ENCODE results near the gene TBC1D9.
"Not testable (repeated sequence)": the region's sequence is repeated elsewhere in the genome, so short reads cannot be mapped to it uniquely, and the experiment has no call there.

Gene TBC1D9

DNA sequence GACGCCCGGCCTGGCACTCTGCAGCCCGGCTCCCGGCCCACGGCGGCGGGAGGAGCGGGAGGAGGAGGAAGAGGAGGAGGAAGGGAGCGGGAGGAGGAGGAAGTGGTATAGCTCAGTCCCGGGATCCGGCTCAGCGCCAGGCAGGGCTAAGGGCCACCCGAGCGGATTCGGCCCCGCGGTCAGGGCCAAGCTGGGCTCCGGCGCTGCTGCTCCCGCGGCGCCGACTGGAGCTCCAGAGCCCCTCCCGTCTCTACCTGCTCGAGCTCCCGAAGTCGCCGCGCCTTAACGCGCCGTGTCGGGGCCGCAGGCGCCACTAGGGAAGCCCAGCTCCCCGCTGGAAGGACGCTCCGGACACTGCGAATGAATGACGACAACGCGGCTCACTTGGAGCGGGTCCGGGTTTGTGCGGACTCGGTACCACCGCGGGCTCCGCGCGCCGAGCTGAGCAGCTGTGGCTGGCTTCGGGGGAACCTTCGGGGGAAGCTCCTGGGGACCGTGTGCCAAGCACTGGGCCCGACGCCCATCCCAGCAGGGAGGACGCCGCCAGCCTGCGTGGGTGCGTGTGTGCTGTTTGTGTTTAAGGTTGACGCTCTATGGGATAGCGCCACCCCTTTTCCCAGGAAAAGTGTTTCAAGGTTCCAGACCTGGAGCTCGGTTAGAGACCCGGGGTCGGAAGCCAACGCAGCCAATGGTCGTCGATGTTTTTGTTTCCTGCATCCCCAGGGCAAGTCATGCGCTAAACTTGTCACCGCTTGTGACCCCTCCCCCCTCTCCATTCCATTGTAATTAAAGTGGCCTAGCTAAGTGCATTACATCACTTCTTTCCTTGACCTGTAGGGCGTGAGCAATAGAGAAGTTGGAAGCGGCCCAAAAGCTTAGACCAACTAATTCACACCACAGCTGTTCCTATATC lies at the start of gene TBC1D9:
TSS of gene TBC1D9 (minus strand) at position 67 of the 913 bp plus-strand sequence. CDS start 340 bp downstream, outside the sequence.
- DNase-seq, result no peak

- DNase-seq, result no peak
These were observed 49.1 kb upstream of the TBC1D9 start for GRCh38 chr4:140805293-140805692.

- DNase-seq, result no peak
These were observed 46.4 kb upstream of the TBC1D9 start for GRCh38 chr4:140802591-140802990.

DNA sequence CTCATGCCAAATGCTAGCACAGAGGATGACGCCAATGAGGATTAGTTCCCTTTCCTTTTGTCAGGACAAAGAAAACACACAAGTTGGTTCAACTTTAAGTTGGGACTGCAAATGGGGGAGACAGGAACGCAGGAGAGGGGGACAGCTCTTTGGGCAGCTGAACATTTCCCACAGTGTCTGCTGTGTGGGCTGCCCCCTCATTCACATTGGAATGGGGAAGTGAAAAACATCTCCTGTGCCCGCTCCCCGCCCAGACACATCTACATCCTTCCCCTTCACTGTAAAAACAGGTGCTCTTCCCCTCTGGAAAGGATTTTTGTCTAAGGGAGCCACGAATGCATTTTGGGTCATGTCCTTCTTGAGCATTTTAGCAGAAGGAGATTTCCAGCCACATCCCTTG lies 44.5 kb upstream of the TBC1D9 start:
- no peak for DNase-seq

DNA sequence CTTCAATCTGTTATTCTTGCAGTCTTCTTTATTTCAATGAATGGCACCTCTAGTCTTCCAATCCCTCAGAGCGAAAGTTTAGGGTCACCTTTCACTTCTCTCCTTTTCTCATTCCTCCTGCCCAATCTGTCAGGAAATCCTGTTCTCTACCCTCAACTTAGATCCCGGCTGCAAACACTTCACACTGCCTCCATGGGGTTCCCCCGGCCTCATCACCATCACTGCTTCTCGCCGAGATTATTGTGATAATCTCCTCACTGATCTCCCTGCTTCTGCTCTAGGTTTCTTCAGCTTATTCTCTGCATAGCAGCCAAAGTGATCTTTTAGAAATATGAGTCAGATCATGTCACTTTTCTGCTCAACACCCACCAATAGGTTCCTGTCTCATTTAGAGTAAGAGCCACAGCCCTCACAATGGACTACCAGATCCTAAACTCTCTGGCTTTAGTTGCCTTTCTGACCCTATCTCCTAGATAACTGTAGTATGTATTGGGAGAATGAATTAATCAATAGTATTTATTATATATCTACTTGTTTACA lies 43.6 kb upstream of the TBC1D9 start:
- DNase-seq, result no peak

DNA sequence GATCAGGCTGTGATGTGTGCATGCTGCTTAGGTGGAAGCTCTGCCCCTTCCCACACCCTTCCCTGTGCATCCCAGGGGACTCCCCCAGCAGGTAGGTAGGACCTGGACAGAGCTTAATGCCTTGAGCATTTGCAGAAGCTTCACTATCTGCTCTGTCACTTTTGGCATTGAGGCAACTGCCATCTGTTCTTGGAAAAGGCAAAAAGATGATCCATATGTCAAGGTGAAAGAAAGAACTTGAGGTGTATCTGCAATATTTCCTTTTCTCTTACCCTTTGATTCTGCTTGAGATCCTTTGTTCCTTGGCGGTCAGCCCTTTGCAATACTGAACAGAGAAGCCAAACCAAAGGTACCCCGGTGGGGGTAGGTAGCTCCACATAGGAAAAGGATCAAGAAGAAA lies 37.1 kb upstream of the TBC1D9 start:
- no peak for DNase-seq

- no peak for DNase-seq
These were observed 34.6 kb upstream of the TBC1D9 start for GRCh38 chr4:140790765-140791164.

DNA sequence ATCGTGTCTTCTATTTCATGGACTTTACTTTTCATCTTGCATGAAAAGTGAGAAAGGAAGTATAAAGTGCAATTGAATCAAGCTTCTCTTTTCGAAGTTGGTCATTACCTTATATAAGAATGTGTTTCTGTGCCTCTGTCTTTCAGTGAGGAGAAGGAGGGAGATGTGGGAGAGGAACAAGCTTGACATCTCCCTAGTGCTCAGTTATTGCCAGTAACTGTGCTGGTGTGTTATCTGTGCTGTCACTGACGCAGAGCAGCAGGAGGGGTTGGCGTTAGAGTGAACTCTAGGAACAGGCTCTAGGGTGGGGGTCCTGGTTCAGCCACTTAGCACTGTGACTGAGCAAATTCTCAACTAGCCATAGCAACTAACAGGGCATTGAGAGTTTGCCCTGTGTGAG lies 34.0 kb upstream of the TBC1D9 start:
- no peak for DNase-seq

DNA sequence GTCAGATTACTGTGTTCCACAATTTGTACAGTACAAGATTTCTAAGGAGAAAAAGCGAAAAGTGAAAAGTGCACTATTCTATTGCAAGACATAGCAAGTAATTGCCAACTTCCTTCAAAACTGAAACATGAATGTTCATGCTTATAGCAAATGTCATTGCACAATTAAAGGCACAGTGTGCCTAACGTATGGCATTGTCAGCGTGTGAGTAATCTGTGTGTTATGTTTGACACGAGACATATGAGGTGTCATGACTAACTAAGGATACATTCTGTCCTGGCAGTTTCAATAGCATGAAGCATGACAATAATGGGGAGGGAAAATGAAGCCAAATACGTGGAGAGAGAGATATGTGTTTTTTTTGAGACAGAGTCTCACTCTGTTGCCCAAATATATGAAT lies 33.6 kb upstream of the TBC1D9 start:
- no peak for DNase-seq

- DNase-seq, result not testable (repeated sequence)
These were observed 26.6 kb upstream of the TBC1D9 start for GRCh38 chr4:140782787-140783186.

DNA sequence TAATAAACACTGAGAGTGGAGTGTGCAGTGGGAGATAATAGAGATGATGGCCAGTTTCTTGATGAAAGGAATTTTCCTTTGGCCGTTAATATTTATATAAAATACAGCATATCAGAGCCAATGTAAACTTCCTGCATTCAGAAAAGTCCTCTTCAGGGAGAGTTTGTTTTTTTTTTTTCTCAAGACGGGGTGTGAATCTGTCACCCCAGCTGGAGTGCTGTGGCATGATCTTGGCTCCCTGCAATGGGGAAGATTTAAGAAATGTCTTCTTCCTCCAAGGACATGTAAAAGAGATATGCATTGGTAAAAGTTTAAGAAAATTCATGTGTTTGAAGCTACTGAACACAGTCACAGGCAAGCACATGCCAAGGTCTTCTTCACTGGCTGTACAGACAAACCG lies 25.4 kb upstream of the TBC1D9 start:
- no peak for DNase-seq

GRCh38 chr4:140777894-140778293 lies 21.7 kb upstream of the TBC1D9 start:
- DNase-seq, result no peak

DNA sequence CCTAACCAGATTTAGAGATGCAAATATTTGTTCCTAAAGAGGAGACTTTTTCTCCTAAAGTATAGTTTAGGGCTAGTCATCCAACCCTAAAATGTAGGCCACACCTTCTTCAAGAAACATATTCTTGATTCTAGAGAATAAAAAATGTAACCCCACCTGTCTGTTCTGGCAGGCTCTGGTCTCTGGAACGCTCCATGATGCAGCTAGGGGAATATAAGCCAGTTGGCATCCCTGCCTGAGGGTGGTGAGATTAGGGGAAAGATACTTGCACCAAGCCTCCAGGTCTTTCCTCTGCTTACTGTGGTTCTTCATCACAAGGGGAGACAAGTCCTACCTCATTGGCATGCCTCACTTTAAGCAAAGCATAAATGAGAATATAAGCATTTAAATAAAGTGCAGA lies 21.2 kb upstream of the TBC1D9 start:
- DNase-seq, result no peak

- no peak for DNase-seq
These were observed 20.4 kb upstream of the TBC1D9 start for GRCh38 chr4:140776556-140776955.

DNA sequence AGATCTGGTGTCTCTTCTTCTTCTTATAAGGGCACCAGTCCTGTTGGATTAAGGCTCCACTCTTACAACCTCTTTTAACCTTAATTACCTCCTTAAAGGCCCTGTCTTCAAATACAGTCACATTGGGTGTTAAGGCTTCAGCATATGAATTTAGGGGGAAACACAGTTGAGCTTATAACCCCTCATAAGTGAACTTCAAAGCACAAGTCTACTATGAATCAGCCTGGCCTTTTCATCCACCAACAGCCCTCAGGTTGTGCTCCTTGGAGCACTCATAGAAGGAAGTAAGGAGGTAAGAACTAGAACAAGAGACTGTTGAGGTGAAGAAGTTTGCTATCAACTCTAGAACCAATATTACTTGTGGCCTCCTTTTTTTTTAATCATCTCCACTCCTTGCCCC lies 18.8 kb upstream of the TBC1D9 start:
- DNase-seq, result no peak

GRCh38 chr4:140774510-140774909 lies 18.3 kb upstream of the TBC1D9 start:
- DNase-seq, result no peak

GRCh38 chr4:140769209-140769608 lies 13.0 kb upstream of the TBC1D9 start:
- DNase-seq, result no peak

DNA sequence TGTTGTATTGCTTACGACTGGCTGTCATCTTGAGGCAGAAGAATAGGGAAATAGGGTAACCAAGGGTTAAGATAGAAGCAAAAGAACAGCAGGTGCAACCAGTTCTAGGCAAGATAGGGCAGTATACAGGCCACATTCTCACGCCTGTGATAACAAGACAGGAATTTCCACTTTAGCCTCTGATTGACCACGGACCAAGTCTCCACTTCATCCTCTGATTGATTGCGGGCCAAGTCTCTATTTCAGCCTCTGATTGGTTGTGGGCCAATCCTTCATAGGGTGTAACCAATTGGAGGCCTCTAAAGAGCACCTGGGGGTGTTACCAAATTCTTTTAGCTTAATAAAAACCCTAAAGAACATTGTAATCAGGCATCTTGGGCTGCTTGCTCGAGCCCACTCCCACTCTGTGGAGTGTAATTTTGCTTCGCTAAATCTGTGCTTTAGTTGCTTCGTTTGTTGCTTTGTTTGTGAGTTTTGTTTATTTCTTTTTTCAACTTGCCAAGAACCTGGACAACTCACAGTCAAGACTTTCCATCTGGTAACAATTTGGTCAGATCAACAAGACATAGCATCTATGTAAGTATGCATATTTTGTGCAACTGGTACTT lies 8.7 kb upstream of the TBC1D9 start:
- DNase-seq, result no peak

GRCh38 chr4:140762202-140762601 lies 6.0 kb upstream of the TBC1D9 start:
- DNase-seq, result no peak

DNA sequence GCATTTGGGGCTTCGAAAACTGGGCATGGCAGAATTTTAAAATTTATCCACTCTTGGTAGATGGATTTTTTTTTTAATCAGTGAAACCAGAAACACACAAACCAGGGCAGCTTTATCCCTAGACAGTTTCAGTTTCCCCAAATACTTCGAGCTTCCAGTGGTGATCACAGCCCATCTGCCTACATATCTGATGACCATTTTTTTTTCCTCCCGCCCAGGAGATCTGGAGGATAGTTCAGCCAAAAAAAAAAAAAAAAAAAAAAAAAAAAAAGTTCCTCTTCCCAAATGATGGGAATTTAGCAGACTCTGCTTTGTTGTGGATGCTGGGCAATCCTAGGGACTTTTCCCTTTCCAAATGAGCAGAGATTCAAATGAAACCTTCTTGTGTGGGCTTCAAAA lies 1.0 kb upstream of the TBC1D9 start:
- DNase-seq, result no peak

DNA sequence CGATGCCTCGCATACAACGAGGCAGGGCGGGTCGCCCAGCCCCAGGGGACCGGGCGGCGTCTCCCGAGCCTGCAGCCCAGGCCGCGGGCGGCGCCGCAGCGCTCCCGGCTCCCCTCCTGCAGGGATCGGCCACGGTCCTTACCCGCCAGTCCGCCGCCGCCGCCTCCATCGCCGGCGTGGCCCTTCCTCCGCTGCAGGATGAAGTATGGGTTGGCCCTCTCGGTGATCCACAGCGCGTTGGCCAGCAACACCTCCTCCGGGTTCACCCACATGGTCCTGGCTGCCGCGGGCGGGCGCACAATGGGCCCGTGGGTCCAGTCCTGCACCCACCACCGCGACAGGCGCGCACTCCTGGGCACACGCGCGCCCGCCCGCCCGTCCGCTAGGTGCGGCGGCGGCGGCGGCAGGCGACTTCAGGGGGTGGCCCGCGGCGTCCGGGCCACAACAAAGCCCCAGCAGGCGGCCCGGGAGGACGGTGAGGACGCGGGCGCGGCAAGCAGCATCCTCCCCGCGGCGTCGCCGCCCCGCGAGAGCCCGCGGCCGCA lies 339 bp downstream of the TBC1D9 start:
- no peak for DNase-seq

- DNase-seq, result no peak
These were observed 1.0 kb downstream of the TBC1D9 start for GRCh38 chr4:140754918-140755773.

DNA sequence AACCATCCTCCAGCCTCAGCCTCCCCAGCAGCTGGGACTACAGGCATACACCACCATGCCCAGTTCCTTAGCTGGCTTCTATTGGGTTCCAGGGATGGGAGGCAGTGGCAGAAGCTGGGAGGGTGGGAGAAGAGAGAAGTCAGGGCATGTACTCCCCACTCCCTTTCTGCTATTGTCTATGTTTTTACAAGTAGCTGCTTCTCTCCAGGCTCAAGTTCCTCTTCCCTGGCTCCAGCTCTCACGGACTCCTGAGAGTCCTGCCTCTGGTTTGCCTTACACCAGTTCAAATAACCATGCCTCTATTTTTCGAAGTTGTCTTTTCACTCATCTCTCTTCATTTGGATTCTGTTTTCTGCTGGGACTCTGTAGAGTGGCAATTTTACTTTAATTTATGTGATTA lies 2.9 kb downstream of the TBC1D9 start:
- DNase-seq, result no peak
